HepG2 (cell line): Measurements from ENCODE around the gene S100A9. TPM values are rescaled to one million over a fixed set of nuclear protein-coding genes. Genes with fewer than 3 reads are reported as not detected.

Experiments
- ATAC-seq: fragments of 200-7000 bp; cut with Tn5 transposase; 3 replicates; pipeline ENCODE4 v1.9.1; 2020; ENCODE audit warnings: mild to moderate bottlenecking, moderate library complexity
- BruUV-seq: library from RNA; stranded (reverse); fragments of 400-500 nt; replicated peaks from 2 replicates; lab custom pipeline; 2021; lab: Mats Ljungman, UMichigan
- CTCF ChIA-PET: fragments of 300-600 bp; formaldehyde crosslinking; extraction: SDS; loops from one replicate; lab custom pipeline; 2021; ENCODE audit warnings: low total read pairs, inconsistent platforms, low intra/inter-chr PET ratio; lab: Yijun Ruan, JAX
- POLR2A ChIA-PET: fragments of 350-600 bp; sonication (Branson Sonifier 250); formaldehyde crosslinking; loops from one replicate; lab custom pipeline; 2020; ENCODE audit warnings: antibody characterized with exemption, inconsistent platforms; lab: Yijun Ruan, JAX
- DNase-seq: peaks from one replicate; pipeline ENCODE4 v3.0.0-alpha.2; 2015; ENCODE audit warnings: low spot score
- FAIRE-seq: peaks from 3 replicates; lab custom pipeline; 2011; peaks lifted over from hg19 to GRCh38; lab: Jason Lieb, UNC
- H2AFZ ChIP-seq: one replicate; pipeline ENCODE4 v1.6.1; 2011; ENCODE audit warnings: low read length, inconsistent platforms
- H3K27ac ChIP-seq: fragments of 300-600 bp; 3 replicates; pipeline ENCODE4 v1.8.0; 2011; ENCODE audit warnings: mixed run types, mild to moderate bottlenecking, mixed read lengths, low read length, inconsistent platforms; ENCODE audit not compliant: insufficient read depth; ENCODE audit errors: extremely low read length
- H3K27me3 ChIP-seq, 2 experiments: fragments of 200-600 bp in 1 of 2; 2 replicates in 1 of 2; 3 replicates in 1 of 2; pipeline versions ENCODE4 v1.6.0 to v1.8.0; 2011; ENCODE audit warnings: low read length in 2 of 2, mild to moderate bottlenecking in 2 of 2, moderate library complexity in 2 of 2, inconsistent platforms in 1 of 2; ENCODE audit not compliant: insufficient read depth in 2 of 2, control insufficient read depth in 1 of 2
- H3K36me3 ChIP-seq, 2 experiments: fragments of 200-600 bp in 1 of 2; replicated peaks in 1 of 2; 2 replicates in 1 of 2; 3 replicates in 1 of 2; pipeline versions ENCODE4 v1.5.1 to v1.8.0; 2011; ENCODE audit warnings: low read length in 2 of 2, inconsistent platforms in 1 of 2; ENCODE audit not compliant: insufficient read depth in 2 of 2, control insufficient read depth in 1 of 2
- H3K4me1 ChIP-seq: 2 replicates; pipeline ENCODE4 v1.5.1; 2012; ENCODE audit warnings: low read length, inconsistent platforms; ENCODE audit not compliant: insufficient read depth
- H3K4me2 ChIP-seq: 2 replicates; pipeline ENCODE4 v1.6.0; 2011; ENCODE audit warnings: low read depth, low read length, inconsistent platforms
- H3K4me3 ChIP-seq, 3 experiments: fragments of 200-600 bp in 1 of 3; sonication (generic), shearing (Covaris generic) in 1 of 3; replicated peaks in 1 of 3; 2 replicates each; pipeline ENCODE4 v1.5.1; 2011 to 2016; ENCODE audit warnings: low read length in 3 of 3, inconsistent platforms in 2 of 3, low read depth in 2 of 3, mild to moderate bottlenecking in 2 of 3, control low read depth in 1 of 3, mixed read lengths in 1 of 3; ENCODE audit not compliant: insufficient read depth in 1 of 3
- H3K79me2 ChIP-seq: one replicate; pipeline ENCODE4 v1.6.1; 2011; ENCODE audit warnings: low read length, inconsistent platforms; ENCODE audit not compliant: insufficient read depth
- H3K9ac ChIP-seq: 2 replicates; pipeline ENCODE4 v1.6.0; 2011; ENCODE audit warnings: mild to moderate bottlenecking, low read depth, low read length, inconsistent platforms; ENCODE audit not compliant: insufficient read depth
- H3K9me3 ChIP-seq: 2 replicates; pipeline ENCODE4 v1.5.1; 2012; ENCODE audit warnings: mild to moderate bottlenecking, low read length
- H4K20me1 ChIP-seq: 2 replicates; pipeline ENCODE4 v1.6.0; 2011; ENCODE audit warnings: inconsistent platforms, mild to moderate bottlenecking, low read length, moderate library complexity; ENCODE audit not compliant: insufficient read depth
- IKZF4 ChIP-seq: sonication (generic); formaldehyde crosslinking; IDR thresholded peaks from 2 replicates; pipeline ENCODE4 v1.5.1; 2020; ENCODE audit warnings: borderline replicate concordance, mild to moderate bottlenecking, low read depth, missing genetic modification reagents; ENCODE audit errors: not compliant biosample characterization
- JARID2 ChIP-seq: sonication (generic); formaldehyde crosslinking; IDR thresholded peaks from 2 replicates; pipeline ENCODE4 v1.8.1; 2023; ENCODE audit warnings: missing genetic modification reagents, inconsistent platforms; ENCODE audit not compliant: insufficient replicate concordance
- POGK ChIP-seq: sonication (generic); formaldehyde crosslinking; conservative IDR thresholded peaks from 2 replicates; pipeline ENCODE4 v1.8.0; 2022; ENCODE audit warnings: mild to moderate bottlenecking, moderate library complexity, missing genetic modification reagents
- RBM39 ChIP-seq: fragments of 200-400 bp; formaldehyde crosslinking; IDR thresholded peaks from one replicate; pipeline ENCODE4 v1.6.1; 2018; ENCODE audit warnings: antibody characterized with exemption, mild to moderate bottlenecking, low read depth, low read length; ENCODE audit not compliant: poor library complexity, severe bottlenecking
- REXO4 ChIP-seq: sonication (generic); formaldehyde crosslinking; IDR thresholded peaks from 2 replicates; pipeline ENCODE4 v1.8.0; 2022; ENCODE audit warnings: missing genetic modification reagents, mild to moderate bottlenecking, borderline replicate concordance
- SP4 ChIP-seq: sonication (generic); formaldehyde crosslinking; IDR thresholded peaks from 2 replicates; pipeline ENCODE4 v1.8.1; 2023; ENCODE audit warnings: mild to moderate bottlenecking, missing genetic modification reagents
- YEATS4 ChIP-seq: sonication (generic); formaldehyde crosslinking; IDR thresholded peaks from 2 replicates; pipeline ENCODE4 v1.4.0; 2020; ENCODE audit warnings: missing genetic modification reagents, borderline replicate concordance
- ZFP82 ChIP-seq: sonication (generic); formaldehyde crosslinking; IDR thresholded peaks from 2 replicates; pipeline ENCODE4 v1.5.1; 2020; ENCODE audit warnings: mild to moderate bottlenecking, missing genetic modification reagents, borderline replicate concordance
- ZNF224 ChIP-seq: sonication (generic); formaldehyde crosslinking; IDR thresholded peaks from 2 replicates; pipeline ENCODE4 v1.5.0; 2020; ENCODE audit warnings: mild to moderate bottlenecking, missing genetic modification reagents
- ZNF891 ChIP-seq: sonication (generic); formaldehyde crosslinking; IDR thresholded peaks from 2 replicates; pipeline ENCODE4 v1.5.0; 2020; ENCODE audit warnings: mild to moderate bottlenecking, missing genetic modification reagents
- WGBS: methylation state at CpG from one replicate; pipeline ENCODE4 v1.1.6; 2017; ENCODE audit warnings: low lambda C conversion rate; 5-methylcytosine and 5-hydroxymethylcytosine counted together
- in situ Hi-C: cut with HindIII; loops from 2 replicates; pipeline ENCODE4 v1.10.0; 2017; ENCODE audit warnings: low pct_unique_long_range_greater_than_20kb; ENCODE audit not compliant: extremely low pct_ligation_motif_present
- intact Hi-C: fragments of 100-400 bp; cut with micrococcal nuclease; formaldehyde crosslinking; loops from one replicate; pipeline ENCODE4 v1.10.0; 2022; ENCODE audit not compliant: unreplicated experiment
- polyA plus RNA-seq, 8 experiments: library from polyadenylated mRNA; depleted of rRNA in 3 of 8; stranded (reverse) in 7 of 8; unstranded in 1 of 8; fragments of >200 nt; fragmentation: Illumina TruSeq in 4 of 8; extraction: Trizol in 4 of 8; gene quantifications; 2 replicates each; pipeline versions ENCODE4 v1.2.1 to v1.2.3, GENCODE V29; 2011 to 2016; ENCODE audit warnings: low read depth in 4 of 8, missing spikeins in 1 of 8, mixed read lengths in 1 of 8; ENCODE audit not compliant: insufficient read depth in 1 of 8
- total RNA-seq, 5 experiments: library from RNA; depleted of rRNA; stranded (reverse); fragments of >200 nt; fragmentation: Illumina TruSeq; extraction: Trizol; gene quantifications; 2 replicates each; pipeline ENCODE4 v1.2.3, GENCODE V29; 2016; ENCODE audit warnings: low read depth in 1 of 5
- TF ChIP-seq, protein P1 (sequence below), 2 experiments: sonication (generic) in 1 of 2; formaldehyde crosslinking in 1 of 2; IDR thresholded peaks; 2 replicates each; pipeline versions ENCODE4 v1.6.1 to v1.9.0; 2014 to 2022; ENCODE audit warnings: antibody characterized with exemption in 1 of 2, borderline replicate concordance in 1 of 2, inconsistent platforms in 1 of 2, low read depth in 1 of 2, missing genetic modification reagents in 1 of 2
- TF ChIP-seq, protein P2 (sequence below): sonication (generic); formaldehyde crosslinking; IDR thresholded peaks from 2 replicates; pipeline ENCODE4 v1.4.0; 2020; ENCODE audit warnings: missing genetic modification reagents

S100A9 gene
- total and polyA plus RNA-seq, 2 of the 13 experiments (the other 11 are each of a cell fraction or from before 2014, with no cell fraction given), result 0.31 to 0.69 TPM

DNA sequence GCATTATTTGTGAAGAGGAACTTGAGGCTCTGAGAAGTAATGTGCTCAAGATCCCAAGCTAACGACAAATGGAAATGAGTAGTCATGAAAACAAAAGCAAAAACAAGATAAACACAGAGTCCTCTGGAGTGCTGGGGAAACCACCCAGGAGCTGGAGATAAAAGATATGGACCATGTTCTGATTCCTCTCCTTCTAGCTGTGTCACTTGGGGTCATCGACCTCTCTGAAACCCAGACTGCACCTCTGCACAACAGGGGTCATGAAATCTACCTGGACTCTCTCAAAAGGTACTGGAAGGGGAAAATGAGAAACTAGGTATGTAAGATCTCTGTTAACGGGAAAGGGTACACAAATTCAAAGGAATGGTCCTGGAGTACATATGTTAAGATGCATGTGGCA, 15.5 kb upstream of the S100A9 start:
- in situ Hi-C loops, result no loop called here
- intact Hi-C loops, result no loop called here
- BruUV-seq, result no TSS peak
- TF ChIP-seq, protein P1, sequence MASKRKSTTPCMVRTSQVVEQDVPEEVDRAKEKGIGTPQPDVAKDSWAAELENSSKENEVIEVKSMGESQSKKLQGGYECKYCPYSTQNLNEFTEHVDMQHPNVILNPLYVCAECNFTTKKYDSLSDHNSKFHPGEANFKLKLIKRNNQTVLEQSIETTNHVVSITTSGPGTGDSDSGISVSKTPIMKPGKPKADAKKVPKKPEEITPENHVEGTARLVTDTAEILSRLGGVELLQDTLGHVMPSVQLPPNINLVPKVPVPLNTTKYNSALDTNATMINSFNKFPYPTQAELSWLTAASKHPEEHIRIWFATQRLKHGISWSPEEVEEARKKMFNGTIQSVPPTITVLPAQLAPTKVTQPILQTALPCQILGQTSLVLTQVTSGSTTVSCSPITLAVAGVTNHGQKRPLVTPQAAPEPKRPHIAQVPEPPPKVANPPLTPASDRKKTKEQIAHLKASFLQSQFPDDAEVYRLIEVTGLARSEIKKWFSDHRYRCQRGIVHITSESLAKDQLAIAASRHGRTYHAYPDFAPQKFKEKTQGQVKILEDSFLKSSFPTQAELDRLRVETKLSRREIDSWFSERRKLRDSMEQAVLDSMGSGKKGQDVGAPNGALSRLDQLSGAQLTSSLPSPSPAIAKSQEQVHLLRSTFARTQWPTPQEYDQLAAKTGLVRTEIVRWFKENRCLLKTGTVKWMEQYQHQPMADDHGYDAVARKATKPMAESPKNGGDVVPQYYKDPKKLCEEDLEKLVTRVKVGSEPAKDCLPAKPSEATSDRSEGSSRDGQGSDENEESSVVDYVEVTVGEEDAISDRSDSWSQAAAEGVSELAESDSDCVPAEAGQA (IDR thresholded peaks at IDR 0.05; ENCODE audit: low read depth), result no peak
- TF ChIP-seq, protein P1 (CRISPR knock-in tag; IDR thresholded peaks at IDR 0.05; ENCODE audit: borderline replicate concordance), result no peak
- TF ChIP-seq POGK (CRISPR knock-in tag), result no peak
- TF ChIP-seq RBM39, result no peak
- no peak for TF ChIP-seq REXO4 (CRISPR knock-in tag)
- TF ChIP-seq SP4 (CRISPR knock-in tag), result no peak
- no peak for TF ChIP-seq ZFP82 (CRISPR knock-in tag)
- TF ChIP-seq IKZF4 (CRISPR knock-in tag), result no peak
- TF ChIP-seq ZNF224 (CRISPR knock-in tag), result no peak
- no peak for TF ChIP-seq JARID2 (CRISPR knock-in tag)
- no peak for TF ChIP-seq ZNF891 (CRISPR knock-in tag)
- TF ChIP-seq, protein P2, sequence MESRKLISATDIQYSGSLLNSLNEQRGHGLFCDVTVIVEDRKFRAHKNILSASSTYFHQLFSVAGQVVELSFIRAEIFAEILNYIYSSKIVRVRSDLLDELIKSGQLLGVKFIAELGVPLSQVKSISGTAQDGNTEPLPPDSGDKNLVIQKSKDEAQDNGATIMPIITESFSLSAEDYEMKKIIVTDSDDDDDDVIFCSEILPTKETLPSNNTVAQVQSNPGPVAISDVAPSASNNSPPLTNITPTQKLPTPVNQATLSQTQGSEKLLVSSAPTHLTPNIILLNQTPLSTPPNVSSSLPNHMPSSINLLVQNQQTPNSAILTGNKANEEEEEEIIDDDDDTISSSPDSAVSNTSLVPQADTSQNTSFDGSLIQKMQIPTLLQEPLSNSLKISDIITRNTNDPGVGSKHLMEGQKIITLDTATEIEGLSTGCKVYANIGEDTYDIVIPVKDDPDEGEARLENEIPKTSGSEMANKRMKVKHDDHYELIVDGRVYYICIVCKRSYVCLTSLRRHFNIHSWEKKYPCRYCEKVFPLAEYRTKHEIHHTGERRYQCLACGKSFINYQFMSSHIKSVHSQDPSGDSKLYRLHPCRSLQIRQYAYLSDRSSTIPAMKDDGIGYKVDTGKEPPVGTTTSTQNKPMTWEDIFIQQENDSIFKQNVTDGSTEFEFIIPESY (CRISPR knock-in tag), result no peak
- TF ChIP-seq YEATS4 (CRISPR knock-in tag), result no peak

More for the DNA sequence above, 15.5 kb upstream of the S100A9 start:
- H4K20me1 ChIP-seq, result no peaks in the 10 kb centered on the region
- no peak overlapping the region for H2AFZ ChIP-seq
- no peaks in the 10 kb centered on the region for H3K4me1 ChIP-seq
- no peak overlapping the region for H3K4me3 ChIP-seq
- CTCF ChIA-PET, result no interaction called here
- H3K27me3 ChIP-seq, result peaks cover 2 to 4% of the 10 kb centered on the region in 2 experiments; a peak in 2 of 5 replicates
- POLR2A ChIA-PET, result no interaction called here
- DNase-seq (no peak), ATAC-seq (no peak), FAIRE-seq (no peak)
- 0% methylated on average over 3 of the region's 3 CpGs for WGBS
- no peak overlapping the region for H3K4me2 ChIP-seq
- H3K9ac ChIP-seq, result no peak overlapping the region
- H3K36me3 ChIP-seq, result no peaks in the 10 kb centered on the region
- no peaks in the 10 kb centered on the region for H3K79me2 ChIP-seq
- H3K27ac ChIP-seq, result no peak overlapping the region
- H3K9me3 ChIP-seq, result no peaks in the 10 kb centered on the region
